Measurements from ENCODE around the gene GFI1.

Gene GFI1

GRCh38 chr1:92447033-92447681 is 39.6 kb downstream of the GFI1 start:
- H3K27ac ChIP-seq: no peak overlapping the region
- no peak for TF ChIP-seq CTCF (conservative IDR thresholded peaks at IDR 0.05)

DNA sequence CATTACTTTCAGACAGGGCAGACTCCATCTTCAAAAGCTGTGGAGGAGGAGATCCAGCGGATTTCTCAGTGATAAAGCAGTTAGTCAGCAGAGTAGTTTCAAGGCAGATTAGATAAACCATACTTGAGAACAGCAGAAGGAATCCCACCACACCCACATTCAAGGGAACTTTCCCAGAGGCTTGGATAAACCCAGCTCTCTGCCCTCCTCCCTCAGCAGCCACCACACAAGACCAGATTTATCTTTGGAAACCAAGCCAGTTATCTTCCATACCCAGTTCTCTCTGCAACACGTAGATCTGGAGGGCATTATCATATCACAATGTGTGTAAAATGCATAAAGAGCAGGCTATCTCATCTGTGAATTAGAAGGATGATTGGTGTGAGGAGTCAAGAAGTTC is 40.2 kb downstream of the GFI1 start:
- no peak for TF ChIP-seq CTCF (conservative IDR thresholded peaks at IDR 0.05)
- H3K27ac ChIP-seq: no peak overlapping the region

- no peak for TF ChIP-seq CTCF (conservative IDR thresholded peaks at IDR 0.05)
- H3K27ac ChIP-seq: no peak overlapping the region
These were observed 40.9 kb downstream of the GFI1 start for GRCh38 chr1:92445865-92446264.

DNA sequence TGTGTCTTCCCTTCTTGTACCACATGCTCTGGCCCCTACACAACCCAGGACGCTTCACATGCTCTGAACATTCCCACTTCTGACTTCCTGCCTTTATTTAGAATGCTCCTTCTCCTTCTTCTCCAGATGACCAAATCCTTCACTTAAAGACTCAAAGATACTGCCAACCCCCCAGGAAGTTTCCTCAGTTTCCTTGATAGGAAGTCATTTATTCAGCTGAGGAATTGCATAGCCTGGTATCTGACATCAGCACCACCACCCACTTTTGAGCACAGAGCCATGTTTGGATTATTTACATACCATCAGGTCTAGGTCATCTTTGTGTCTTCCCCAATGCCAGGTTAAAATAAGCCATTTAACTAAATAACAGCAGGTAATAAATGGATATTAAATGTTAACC is 42.4 kb downstream of the GFI1 start:
- no peak for TF ChIP-seq CTCF (conservative IDR thresholded peaks at IDR 0.05)
- H3K27ac ChIP-seq: peak overlapping the region; percentile 29; the same call in 1 of the 2 replicates

DNA sequence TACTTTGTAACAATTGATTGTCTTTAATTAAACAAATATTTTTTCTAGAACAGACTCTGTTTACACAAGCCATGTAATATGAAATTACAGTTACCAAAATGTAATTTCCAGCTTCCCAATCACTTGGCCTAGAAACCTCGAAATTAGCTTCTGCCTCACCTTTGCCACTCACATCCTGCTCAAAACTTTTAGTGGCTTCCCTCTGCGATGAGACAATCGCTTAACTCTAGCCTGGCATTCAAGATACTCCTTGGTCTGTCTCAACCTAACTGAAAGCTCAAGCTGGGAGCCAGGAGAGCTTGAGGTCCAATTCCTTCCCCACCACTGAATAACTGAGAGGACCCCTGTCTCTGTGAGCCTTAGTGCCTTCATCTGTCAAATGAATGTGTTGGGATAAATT is 42.8 kb downstream of the GFI1 start:
- peak overlapping the region; percentile 29; the same call in 1 of the 2 replicates for H3K27ac ChIP-seq
- no peak for TF ChIP-seq CTCF (conservative IDR thresholded peaks at IDR 0.05)

DNA sequence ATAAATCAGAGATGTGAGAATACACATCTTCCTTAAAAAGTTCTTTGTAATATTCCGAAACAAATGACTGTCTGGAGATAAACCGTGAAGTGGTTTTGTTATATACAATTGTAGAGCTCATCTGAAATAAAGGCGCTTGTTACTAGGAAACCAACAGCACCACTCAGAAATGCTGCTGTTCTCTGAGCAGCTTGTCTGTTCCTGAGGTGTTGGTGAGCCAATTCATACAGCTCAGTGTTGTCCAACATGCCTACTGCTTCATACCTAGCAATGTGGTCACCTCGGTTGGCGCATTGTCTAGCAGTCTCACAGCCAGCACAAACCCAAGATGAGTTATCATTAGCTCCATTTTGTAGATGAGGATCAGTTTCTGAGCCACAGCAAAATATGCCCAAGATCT is 44.4 kb downstream of the GFI1 start:
- no peak overlapping the region for H3K27ac ChIP-seq

DNA sequence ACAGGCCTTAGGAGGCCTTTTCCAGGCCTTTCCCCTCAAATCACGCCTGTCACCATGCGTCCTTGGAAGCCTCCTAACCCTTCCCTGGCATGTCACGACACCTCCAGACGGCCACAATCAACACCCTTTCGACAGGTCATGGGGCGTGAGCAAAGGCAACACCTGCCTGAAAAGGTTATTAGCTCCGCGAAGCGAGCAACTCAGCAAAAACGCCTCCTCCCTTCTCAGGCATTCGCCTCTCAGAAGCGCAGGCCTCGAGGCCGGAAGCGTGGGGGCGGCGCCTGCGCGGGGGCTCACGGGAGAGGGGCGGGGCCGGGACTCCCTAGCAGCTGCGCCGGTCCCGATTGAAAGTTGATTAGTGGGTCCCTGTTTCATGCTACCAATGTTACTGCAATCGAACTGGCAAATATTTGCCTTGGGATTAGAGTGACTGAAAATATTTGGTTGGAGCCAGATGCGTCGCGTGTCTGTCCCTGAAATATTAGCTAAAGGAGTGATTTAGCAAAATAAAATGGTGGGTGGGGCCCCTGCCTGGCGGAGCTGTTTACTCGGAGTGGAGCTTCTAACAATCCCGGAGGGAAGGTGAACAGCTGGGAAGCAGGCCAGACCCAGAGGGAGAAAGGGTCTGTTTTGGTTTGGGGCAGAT is 44.9 kb downstream of the GFI1 start:
- TF ChIP-seq CTCF (conservative IDR thresholded peaks at IDR 0.05): no peak
- H3K27ac ChIP-seq: no peak overlapping the region

More for the DNA sequence above, 44.4 kb downstream of the GFI1 start:
- TF ChIP-seq CTCF (conservative IDR thresholded peaks at IDR 0.05): no peak
